ENCODE data around the gene PRRC1.

PRRC1 gene

DNA sequence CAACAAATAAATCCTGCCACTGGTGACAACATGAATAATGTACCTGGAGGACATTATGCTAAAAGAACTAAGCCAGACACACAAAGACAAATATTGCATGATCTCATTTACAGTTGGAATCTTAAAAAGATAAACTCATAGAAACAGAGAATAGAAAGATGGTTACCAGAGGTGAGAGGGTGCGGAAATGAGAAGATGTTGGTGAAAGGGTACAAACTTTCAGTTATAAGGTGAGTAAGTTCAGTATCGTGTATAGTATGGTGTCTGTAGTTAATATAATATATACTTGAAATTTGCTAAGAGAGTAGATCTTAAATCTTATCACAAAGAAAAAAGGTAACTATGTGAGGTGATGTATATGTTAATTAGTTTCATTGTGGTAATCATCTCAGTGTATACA, 63.3 kb downstream of the PRRC1 start:
- no peak for DNase-seq (ENCODE audit: low read depth in 2 of 2)

DNA sequence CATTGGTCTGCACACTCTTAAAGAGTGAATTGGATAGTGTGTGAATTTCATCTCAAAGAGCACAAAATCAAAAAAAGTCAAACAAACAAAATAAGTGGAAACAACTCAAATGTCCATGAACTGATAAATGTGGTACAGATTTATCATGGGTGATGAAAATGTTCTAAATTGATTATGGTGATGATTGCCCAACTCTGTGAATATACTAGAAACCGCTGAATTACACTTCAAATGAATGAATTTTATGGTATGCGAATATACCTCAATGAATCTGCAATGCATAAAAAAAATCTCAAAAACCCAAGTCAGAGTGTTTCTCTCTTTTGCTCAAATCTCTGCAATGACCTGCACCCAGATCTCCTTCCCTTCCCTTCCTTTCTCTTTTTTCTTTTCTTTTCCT, 64.0 kb downstream of the PRRC1 start:
- no peak for DNase-seq (ENCODE audit: low read depth in 2 of 2)

DNA sequence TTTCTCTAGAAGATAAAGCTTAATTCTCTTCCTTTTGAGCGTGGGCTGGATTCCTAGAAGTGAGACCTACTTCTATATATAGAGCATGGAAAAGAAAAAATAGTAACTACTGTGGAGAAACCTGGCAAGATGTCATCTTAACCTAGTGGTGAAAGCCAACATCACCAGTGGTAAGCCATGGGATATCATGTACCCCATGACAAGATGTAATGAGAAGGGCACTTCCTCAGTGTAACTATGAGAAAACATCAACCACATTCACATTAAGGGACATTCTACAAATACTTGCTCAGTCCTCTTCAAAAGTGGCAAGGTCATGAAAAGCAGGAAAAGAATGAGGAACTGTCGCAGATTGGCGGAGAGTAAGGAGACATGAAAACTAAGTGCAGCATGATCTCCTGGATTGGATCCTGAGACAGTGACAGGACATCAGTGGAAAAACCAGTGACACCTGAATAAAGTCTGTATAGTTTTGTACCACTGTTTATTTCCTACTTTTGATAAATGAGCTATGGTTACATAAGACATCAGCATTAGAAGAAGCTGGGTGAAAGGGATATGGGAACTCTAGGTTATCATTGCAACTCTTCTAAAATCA, 65.4 kb downstream of the PRRC1 start:
- no peak for DNase-seq (ENCODE audit: low read depth in 2 of 2)

DNA sequence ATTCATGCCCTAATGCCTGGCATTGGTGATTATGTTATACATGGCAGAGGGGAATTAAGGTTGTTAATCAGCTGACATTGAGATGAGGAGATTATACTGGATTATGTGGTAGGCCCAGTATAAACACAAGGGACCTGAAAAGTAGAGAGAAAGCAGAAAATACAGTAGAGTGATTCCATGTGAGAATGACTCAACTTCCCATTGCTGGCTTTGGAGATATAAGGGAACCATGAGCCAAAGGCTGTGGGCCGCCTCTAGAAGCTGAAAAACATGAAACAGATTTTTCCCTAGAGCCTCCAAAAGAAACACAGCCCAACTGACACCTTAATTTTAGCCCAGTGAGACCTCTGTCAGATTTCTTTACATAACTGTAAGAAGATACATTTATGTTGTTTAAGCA, 66.4 kb downstream of the PRRC1 start:
- no peak for DNase-seq (ENCODE audit: low read depth in 2 of 2)

DNA sequence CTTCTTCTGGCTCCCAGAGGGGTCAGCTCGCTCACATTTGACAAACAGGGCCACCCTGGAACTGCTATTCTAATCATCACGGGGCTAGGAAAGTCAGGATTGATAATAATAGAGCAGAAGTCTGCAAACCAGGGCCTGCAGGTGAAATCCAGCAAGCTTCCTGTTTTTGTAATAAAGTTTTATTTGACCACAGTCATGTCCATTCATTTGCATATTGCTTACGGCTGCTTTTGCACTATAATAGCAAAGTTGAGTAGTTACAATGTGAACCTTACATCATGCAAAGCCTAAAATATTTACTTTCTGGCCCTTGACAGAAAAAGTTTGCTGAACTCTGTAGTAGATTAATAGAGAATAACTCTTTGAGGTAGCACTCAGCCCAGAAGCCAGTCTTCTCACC, 68.2 kb downstream of the PRRC1 start:
- DNase-seq (ENCODE audit: low read depth in 2 of 2), result no peak

DNA sequence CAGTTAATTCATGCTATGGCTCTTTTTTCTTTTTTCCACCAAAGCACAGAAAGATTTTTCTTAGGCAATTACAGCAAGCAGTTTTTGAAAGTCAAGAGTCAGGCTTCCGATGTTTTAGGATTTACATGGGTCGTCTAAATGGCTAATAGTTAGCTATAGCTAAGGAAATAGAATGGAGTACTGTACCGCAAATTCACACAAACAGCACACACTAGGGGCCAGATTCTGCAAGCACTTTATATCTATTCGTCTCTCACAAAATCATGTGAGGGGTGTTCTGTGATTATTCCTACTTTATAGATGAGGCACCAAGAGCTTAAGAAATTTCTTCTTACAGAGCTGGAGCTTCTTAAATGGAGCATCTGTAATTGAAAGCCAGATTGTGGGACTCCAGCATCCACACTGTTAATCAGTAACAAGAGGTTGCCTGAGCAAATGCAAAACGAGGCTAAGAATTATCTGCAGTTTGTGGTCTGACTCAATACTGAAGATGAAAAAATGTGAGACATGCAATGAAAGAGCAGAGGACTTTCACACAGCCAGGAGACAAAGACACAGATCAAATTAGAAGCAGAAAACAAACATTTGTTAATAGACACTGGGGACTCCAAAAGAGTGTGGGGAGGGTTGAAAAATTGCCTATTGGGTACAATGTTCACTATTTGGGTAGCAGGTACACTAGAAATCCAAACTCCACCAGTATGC, 68.8 kb downstream of the PRRC1 start:
- no peak for DNase-seq (ENCODE audit: low read depth in 2 of 2)

DNA sequence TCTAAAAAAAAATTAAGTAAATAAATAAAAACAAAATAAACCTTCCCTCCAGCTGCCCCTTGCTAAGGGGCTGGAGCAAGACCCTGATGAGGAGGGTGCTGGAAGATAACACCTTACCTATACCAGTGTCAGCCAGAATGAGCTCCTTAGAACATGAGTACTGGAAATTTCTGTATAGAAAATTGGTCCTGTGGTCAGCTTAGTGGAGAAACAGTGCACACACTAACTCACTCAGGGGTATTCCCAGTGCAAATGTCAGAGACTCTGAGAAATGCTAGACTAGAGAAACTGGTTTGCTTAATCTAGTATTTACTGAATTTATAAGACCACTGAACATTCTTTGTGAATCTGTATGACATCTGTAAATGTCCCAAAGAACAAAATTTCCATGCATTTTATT, 69.4 kb downstream of the PRRC1 start:
- DNase-seq (ENCODE audit: low read depth in 2 of 2), result no peak

DNA sequence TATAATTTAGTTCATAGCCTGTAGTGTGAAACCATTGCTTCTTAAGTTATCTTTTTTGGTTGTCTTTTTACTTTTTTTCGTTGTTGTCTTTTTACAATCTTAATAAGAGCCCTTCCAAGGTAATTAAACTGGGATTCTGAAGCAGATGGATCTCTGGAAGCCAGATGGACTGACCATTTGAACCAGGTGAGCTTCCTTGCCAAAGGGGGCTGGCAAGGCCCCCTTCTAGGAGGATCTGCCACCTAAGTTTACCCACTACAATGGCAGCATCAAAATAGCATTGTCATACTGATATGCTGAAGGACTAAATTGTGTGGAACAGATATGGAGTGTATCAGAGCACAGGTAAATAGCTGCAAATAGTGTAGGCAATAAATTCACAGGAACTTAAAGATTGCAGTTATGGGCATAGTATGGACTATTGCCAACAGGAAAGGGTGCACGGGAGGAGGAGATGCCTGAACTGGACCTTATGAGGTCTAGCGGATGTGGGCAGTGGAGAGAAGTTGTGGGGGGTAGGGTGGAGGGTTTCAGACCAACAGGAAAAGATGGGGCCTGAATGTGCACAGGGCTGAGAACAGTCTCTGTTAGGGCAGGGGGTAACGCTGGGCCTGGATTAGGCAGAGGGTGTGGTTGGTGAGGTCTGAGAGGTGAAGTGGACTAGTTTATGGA, 69.9 kb downstream of the PRRC1 start:
- no peak for DNase-seq (ENCODE audit: low read depth in 2 of 2)

DNA sequence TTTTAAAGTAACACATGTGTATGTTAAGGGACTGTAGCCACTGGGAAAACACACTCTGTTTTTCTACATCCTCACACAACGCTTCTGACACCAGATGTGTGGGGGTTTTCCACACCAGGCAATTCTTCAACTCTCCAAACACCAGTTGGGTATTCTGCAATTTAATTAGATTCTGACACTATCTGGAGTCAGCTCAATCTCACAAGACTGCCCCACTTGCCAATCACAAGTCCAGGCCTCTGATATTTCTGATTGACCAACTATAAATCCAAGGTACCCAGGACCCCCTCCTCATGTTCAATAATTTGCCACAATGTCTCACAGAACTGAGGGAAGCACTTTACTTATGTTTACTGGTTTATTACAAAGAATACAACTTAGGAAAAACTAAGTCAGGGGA, 70.9 kb downstream of the PRRC1 start:
- DNase-seq (ENCODE audit: low read depth in 2 of 2), result no peak

DNA sequence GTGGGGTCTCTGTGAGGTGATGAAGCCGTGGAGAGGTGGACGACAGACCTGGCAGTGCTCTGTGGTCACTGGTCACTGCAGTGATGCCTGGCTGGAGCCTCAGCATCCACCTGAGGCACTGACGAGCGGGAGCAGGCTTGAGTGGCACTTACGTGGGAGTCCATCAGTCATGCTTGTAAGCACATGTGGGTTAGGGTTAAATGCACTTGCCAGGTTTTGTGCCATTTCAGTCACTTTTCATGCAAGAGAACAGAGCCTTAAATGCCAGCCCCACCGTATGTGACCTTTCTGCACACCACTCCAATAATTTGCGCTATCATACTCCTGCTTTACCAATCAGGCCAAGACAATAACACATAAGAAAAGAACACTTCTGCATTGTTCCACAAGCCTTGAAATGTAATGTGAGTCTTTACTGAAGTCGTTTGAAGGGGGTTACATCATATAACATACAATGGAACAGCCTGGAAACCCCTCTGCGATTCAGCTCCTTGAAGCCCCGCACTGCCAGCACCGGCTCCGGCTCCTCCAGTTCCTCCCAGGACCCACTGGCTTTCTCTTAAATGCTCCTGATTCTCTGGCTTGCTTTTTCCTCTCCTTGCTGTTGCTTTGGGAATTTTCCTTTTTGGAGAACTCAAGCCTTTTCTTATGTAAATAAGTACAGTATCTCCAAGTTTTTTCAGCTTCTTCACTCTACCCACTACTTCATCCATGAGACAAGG, 72.0 kb downstream of the PRRC1 start:
- DNase-seq (ENCODE audit: low read depth in 2 of 2), result no peak

DNA sequence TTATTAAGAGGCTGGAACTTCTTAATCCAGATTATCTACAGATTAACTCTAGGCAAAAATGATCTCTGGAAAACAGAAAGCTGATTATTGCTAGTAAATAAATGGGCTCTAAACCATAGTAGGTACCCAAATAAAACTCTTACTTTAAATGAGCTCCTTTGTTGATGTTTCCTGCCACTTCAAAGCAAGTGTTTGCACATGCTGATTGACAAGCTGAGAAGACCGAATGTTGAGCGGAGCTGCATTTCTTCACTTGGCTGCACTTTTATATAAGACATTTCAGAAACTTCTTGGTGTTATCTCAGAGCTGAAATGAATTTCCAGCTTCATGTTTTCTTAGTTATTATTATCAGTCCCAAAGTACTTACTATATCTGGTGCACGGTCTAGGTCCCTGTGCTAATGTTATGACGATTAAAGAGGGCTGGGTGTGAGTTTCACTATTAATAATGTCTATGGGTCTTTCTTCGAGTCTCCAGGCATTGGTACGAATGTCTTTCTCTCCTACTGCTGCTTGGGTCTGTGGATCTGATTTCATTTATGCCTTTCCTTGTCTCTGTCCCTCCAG, 72.8 kb downstream of the PRRC1 start:
- no peak for DNase-seq (ENCODE audit: low read depth in 2 of 2)

DNA sequence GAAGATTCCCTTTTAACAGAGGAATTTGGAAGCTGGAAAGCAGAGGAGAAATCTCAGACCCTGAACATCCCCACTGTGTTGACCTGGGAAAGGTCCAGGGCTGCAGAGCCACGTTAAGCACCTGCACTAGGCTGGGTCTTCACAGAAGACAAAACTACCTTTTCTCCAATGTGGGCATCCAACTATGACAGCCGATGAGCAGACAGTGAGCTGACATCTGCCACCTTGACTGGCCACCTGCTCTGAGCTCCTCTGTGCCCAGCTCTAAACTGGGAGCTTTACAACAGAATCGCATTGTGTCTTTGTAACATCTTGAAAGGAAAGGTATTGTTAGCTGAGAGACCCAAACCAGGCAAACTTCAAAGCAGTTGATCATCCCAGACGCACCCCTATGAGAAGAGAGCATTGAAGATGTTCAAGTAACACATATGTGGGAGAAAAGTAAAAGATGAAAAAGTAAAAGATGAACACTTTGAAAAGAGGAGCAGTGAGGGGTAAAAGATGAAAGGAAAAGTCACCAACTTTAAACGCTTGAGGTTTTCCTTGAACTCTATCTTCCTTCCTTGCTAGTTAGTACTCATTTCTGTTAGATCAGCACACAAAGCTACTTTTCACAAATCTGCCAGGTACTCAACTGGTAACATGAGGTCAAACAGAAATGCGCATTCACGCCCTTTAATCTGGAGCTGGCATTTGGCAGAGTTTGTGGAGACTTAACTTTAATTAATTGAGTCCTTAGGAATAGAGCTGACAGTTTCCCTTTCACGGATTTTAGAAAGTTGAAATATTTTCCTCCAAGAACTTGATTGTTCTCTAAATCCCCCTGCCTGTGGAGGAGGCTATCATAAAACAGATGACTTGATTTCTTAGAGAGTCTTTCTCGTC, 78.3 kb downstream of the PRRC1 start:
- no peak for DNase-seq (ENCODE audit: low read depth in 2 of 2)

DNA sequence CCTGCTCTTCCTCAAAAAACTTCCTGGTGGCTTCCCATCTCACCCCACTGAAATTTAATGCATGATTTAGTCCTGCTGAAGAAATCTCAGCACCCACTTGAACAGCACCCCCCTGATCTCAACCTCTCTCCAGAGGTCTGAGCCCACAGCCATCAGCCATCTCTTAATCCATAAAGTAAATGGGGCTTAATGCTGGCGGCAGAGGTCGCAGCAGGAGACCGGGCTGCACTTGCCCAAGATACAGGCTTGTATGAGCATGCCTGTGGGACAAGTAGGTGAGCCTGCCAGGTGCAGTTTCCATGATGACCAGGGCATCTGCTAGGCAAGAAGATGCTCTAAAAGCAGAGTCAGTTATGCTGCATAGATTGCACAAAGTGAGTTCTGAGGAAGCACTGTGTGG, 79.1 kb downstream of the PRRC1 start:
- no peak for DNase-seq (ENCODE audit: low read depth in 2 of 2)

DNA sequence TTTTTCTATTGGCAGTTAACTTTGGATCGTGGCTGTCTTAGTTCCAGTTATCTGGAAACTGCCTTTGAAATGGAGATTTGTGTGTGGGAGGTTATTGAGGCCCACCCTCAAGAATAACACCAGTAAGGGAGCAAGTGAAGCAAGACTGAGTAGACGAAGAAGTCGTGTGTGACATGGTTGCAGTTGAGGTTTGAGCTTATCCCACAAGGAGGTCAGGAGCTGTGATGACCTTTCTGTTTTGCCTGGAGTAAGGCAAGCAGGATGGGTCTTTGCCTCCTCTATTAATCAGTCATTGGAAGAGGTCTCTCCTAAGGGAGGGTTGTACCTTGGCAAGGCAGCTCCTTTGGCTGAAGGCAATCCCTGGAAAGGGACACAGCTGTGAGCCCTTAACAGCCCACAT, 81.9 kb downstream of the PRRC1 start:
- DNase-seq (ENCODE audit: low read depth in 2 of 2), result no peak

DNA sequence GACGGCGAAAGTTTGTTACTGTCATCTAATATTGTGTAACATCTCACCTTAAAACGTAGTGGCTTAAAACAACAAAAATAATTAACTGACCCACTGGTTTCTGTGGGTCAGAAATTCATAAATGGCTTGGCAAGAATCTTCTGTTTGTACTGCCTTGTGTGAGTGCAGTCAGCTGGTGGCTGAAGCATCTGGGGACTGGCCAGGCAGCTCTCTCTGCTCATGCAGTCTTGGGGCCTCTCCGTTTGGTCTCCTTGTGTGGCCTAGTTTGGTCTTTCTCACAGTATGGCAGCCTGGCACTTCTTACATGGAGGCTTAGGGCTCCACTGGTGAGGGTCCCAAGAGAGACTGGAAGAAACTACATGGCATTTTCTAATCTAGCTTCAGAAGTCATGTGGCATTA, 82.4 kb downstream of the PRRC1 start:
- DNase-seq (ENCODE audit: low read depth in 2 of 2), result no peak

DNA sequence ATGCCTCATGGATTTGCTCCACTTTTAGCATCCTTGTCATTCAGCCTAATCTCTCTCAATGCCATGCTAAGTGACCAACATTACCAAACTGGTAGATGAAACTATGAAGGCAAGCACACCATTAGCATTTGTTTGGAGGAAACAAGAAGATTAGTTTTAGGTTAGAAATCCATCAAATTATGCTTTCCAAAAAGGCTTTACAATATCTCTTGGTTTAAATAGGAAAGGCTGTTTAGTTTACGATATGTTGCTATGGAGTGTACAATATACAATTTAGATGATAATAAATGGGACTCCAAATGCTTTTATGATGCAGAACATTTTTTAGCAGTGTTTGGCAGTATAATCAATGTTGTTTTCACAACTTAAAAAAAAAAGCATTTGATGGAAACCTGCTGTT, 83.7 kb downstream of the PRRC1 start:
- DNase-seq (ENCODE audit: low read depth in 2 of 2), result no peak

DNA sequence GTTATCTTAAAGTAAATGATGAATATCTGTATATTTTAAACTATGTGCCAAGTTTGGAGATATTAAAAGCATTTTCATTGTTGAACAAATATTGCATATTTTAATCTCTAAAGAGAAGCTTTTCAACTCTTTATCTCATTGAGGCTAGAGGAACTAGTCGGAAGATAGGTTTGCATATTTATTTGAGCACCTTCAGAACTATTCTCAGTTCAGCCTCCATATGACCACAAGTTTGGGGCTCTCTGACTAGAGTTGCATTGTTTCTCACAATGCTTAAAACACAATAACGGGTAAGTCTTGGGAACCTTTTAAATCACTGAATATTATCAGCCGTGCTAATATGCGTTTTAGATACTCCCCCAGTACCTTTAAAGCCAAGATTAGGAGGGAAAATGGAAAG, 84.2 kb downstream of the PRRC1 start:
- DNase-seq (ENCODE audit: low read depth in 2 of 2), result no peak

DNA sequence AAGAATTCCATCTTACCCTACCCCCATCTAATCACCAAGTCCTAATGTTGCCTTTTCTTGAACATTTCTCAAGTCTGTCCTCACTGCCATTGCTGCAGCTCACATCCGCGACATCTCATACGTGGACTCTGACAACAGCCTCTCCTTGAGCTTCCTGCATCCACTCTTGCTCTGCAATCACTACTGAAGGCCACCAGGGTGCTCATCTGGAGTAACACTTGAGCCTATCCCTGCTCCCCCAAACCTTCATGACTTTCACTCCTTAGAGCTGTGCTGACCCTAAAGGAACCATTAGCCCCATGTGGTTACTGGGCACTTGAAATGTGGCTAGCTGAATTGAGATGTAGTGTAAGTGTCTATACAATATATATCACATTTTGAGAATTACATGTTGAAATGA, 85.0 kb downstream of the PRRC1 start:
- DNase-seq (ENCODE audit: low read depth in 2 of 2), result no peak

DNA sequence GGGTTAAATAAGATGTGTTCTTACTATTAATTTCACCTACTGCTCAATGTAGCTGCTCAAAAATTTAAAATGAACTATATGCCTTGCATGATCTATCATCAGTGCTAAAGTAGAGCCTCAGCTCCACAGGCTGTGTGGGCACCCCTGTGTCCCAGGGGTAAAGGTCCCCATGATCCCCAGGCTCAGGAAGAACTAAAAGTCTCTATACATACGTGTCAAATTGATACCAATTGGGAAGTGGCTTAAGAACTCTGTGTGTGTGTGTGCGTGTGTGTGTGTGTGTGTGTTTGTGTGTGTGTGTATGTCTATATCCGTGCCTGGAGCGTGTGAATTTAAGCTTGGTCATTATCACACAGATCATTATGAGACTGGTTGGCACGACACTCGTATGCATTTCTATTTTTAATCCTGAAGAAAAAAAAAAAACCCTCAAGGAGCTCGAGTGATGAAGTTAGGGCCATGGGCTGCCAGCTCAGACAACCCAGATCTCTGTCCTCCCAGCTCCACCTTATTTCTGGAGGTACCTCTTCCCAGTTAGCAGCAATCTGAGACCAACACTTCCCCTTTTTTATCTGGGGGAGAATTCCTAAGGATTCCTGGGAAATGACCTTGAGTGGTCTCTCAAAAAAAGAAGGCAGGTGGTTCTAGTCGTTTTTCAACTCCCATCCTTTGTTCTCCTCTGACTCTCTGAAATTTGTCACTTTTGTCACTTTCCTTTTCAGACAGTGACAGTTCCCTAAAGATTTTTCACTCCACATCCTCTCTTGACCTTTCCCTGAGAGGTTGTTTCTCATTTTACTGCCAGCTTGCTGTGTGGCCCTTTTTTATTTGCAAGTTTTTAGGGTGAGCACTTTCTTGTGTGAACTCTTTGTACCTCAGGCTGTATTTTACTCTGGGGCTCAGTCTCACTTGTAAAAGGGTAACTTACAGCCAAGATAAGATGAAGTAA, 85.7 kb downstream of the PRRC1 start:
- no peak for DNase-seq (ENCODE audit: low read depth in 2 of 2)

Measured in stimulated activated CD8-positive, alpha-beta memory T cell treated with anti-CD3 and anti-CD28 coated beads, Interleukin-15, amount 100 ng/mL, for 4 hours (primary cell).